ENCODE data around the gene CCDC15.
"Not testable (repeated sequence)": the region's sequence is repeated elsewhere in the genome, so short reads cannot be mapped to it uniquely, and the experiment has no call there.

The CCDC15 gene

DNA sequence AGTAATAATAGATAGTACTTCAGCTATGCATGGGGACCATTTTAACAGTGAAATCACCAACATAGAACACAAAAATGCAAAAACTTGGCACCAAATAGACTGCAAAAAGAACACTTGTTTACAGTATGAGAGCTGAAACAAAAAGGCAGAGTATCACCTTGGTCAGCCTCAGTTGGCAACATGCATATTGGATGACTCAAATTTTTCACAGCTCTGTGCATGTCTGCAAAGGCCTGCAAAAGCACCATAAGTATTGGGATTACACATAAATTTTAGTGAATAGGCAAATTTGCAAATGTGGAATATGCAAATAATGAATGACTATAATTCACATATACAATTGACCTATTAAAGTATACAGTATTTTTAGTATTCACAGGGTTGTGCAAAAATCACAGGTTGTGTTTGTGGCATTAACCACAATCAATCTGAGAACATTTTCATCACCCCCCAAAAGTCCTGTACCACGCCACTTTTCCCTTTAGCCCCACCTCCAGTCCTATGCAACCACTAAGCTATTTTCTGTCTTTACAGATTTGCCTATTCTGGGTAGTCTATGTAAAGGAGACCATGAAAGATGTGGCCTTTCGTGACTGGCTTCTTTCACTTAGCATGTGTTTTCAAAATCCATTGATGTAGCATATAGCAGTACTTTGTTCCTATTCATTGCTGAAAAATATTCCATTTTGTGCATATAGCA lies 47.2 kb downstream of the CCDC15 start:
- no peak for DNase-seq

DNA sequence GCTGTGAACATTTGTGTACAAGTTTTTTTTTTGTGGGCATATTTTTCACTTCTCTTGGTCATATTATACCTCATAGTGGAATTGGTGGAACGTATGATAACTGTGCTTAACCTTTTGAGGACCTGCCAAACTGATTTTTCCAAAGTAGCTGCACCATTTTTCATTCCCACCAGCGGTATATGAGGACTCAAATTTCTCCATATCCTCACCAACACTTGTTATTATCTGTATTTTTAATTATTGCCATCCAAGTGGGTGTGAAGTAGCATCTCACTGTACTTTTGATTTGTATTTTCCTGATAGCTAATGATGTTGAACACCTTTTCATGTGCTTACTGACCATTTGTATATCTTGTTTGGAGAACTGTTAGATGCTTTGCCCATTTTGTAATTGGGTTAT lies 47.8 kb downstream of the CCDC15 start:
- no peak for DNase-seq

DNA sequence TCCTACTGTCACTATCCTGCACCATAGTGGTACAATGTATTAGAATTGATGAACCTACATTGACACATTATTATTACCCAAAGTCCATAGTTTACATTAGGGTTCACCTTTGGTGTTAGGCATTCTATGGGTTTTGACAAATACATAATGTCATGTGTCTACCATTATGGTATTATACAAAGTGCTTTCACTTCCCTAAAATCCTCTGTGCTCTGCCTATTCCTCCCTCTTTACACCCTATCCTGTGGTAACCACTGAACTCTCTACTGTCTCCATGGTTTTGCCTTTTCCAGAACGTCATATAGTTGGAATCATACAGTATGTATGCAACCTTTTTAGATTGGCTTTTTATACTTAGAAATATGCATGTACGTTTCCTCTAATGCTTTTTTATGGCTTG lies 51.5 kb downstream of the CCDC15 start:
- DNase-seq, result no peak

DNA sequence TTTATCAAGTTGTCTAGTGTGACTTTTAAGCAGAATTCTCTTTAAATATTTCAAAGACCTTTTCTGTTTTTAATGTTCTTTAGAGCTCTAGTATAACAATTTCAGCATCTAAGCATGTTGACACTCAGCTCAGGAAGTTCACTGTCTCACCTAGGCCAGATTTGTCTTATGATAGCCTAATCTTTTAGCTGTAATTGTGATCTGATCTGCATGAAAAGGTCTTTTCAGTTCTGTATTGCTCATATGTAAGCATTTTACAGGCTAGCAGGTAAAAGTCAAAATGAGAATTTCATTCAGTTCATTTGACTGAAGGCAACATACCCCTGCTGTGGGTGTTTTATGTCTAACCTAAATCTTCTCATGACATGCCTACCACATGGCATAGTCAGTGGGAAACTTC lies 62.4 kb downstream of the CCDC15 start:
- no peak for DNase-seq

DNA sequence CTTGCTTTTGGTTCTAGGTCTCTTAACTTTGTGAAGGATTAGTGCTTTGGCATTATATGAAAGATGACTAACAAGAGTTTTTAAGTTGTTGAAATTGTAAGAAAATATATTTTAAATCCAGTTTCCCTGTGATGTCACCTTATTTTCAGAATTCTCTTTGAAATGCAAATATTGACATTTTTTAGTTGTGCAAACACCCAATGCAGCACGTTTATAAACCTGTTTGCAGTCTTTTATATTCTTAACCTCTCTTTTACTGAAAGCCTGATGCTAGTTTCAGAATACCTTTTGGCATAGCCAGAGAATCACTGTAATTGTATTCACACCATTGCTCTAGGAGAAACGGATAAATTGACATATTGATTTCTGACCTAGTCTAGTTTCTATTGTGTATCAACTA lies 66.3 kb downstream of the CCDC15 start:
- DNase-seq, result no peak

DNA sequence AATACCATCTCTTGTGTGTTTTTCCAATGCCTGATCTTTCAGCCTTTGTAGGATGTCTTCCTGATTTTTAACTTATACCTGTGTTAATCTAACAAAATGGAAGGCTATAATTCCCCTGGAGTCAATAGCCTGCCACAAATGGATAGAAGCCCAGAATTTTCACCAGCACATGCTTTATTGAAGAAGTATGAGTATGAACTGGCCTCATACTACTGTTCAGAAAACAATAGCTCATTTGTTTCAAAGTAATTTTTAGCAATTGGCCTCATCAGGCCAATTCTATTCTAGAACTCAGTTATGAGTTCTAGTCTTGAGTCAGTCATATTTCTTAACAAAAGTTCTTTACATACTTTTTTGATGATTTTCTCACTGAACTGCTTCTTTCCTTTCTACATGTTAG lies 68.5 kb downstream of the CCDC15 start:
- DNase-seq, result no peak

DNA sequence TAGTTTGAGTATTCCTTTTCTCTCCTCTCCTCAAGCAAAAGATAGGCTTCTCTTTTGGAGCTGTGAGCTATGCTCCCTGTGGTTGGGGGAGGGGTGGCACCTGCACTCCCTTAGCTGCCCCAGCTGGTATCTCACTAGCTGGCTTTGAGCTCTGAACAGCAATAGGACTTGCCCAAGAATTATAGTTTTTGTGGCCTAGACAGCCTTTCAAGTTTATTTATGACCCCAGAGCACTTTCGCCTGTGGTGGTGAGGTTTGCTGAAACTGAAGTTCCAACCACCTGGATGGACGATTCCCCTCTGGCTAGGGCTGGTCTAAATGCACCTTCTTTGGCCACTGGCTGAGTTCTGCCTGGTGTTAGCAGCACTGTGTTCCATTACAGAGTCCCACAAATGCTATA lies 72.0 kb downstream of the CCDC15 start:
- no peak for DNase-seq

DNA sequence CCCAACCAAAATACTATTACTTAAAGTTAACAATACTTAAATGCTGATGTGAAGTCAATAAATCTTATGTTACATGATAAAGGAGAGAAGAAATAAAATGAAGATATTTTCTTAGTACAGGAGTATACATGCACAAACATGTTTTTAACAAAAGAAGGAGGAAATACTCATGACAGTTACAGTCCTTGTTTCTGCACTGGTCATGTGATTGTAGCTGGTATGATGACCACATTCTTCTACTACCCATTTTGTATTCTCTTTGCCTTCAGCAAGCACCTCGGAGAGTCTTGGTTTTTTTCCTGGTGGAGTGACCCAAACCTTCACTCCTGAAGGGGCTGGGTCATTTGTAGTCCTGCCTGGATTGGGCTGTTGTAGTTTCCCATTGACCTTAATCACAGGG lies 75.4 kb downstream of the CCDC15 start:
- DNase-seq, result not testable (repeated sequence)

DNA sequence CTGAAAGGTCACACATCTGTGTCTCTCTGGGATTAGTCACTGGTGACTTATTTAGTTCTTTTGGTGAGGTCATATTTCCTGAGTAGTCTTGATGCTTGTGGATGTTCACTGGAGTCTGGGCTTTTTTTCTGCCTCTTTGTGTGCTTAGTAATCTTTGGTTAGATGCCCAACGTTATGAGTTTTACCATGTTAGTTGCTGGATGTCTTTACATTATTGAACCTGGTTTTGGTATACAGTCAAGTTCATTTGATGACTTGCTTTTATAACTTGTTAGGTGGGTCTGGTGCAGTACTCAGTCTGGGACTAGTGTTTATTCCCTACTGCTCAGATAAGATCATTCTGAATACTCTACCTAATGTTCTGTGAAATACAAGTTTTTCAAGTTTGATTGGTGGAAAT lies 82.9 kb downstream of the CCDC15 start:
- no peak for DNase-seq

DNA sequence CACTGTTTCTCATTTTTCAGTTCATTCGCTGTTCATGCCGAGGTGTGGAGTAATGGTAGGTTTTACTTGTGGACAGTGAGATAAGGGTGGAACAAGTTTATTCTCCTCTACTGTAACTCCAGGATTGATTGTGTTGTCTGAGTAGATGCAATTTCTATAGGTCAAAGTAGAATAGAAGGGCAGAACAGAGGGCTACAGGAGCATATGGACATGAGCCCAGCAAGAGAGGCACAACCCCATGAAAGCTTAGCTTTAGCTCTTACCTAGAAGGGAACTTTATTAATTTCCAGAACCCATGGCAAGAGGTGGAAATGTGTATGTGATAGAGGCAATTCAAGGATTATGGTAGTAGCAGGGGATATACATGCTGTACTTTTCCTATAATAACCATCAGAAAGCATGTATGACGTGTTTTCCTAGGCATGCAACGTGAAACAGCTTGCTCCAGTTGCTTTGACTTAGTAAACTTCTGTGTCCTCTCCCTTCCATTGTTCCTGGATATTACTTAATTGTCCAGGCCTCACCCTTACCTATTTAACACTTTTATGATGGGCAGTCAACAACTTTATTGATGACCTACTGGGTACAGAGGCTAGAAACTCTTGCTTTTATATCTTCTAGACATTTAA lies 95.3 kb downstream of the CCDC15 start:
- no peak for DNase-seq

DNA sequence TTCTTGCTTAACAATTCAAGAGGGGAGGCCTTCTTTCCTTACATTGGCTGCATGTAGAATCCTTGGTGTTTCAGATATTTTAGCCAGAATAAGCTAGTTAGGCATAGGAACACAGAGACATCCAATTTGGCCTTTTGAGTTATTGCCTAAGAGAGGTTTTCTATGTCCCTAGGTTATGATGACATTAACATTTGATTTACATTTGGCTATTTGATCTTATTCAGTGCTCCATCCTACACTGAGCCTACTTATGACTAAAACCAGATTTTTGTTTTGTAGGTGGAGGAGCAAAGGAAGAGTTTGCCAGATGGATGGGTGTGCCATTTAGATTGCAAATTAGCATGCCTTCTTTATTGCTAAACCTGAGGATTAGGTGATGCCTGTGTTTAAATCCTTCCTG lies 98.0 kb downstream of the CCDC15 start:
- no peak for DNase-seq

DNA sequence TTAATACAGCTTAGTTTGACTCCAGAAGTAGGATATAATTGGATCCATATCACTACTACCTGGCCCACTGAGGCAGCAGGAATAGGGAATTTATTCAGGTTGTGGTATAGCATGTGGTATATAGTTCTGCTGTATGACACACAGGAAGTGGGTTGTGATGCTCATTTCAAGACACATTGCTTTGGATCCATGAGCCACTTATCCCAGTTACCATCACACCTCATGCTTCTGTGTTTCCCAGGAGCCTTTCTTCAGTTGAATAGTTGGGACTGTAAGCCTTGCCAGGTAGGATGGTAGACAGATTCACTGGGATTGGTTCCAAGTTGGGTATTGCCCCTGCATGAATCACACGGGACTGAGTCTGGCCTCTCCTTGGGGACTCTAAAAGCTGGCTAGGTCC lies 99.2 kb downstream of the CCDC15 start:
- DNase-seq, result no peak

DNA sequence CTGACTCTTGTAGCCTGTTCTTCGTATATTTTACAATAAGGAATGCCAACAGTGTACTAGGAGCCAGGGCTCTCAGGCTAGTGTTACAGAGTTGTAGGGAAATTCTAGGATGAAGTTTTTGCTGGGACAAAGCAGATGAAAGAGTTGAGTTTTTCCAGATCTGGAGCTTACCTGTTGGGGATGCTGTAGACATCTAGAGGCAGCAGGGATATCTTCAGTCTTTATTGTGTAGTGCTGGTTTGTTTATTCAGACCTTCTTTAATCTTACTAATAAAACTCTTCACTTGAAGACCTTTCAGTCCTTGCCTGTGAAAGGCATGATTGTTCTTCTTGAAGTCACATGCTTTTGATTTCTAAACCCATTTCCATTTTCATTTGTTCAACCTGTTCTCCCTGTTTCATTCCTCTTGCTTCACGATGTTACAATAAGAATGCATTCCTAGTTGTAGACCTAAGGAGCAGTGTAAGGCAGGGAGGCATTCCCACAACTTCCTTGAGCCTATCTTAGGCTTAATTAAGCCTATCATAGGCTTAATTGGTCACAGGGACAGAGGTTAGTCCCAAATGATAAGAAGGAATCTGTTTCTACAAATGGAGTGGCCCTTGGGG lies 101.2 kb downstream of the CCDC15 start:
- DNase-seq, result no peak

DNA sequence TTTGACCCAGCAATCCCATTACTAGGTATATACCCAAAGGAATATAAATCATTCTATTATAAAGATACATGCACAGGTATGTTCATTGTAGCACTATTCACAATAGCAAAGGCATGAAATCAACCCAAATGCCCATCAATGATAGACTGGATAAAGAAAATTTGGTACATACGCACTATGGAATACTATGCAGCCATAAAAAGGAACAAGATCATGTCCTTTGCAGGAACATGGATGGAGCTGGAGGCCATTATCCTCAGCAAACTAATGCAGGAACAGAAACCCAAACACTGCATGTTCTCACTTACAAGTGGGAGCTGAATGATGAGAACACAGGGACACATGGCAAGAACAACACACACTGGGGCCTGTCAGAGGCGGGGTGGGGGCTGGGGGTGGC lies 102.1 kb downstream of the CCDC15 start:
- not testable (repeated sequence) for DNase-seq

DNA sequence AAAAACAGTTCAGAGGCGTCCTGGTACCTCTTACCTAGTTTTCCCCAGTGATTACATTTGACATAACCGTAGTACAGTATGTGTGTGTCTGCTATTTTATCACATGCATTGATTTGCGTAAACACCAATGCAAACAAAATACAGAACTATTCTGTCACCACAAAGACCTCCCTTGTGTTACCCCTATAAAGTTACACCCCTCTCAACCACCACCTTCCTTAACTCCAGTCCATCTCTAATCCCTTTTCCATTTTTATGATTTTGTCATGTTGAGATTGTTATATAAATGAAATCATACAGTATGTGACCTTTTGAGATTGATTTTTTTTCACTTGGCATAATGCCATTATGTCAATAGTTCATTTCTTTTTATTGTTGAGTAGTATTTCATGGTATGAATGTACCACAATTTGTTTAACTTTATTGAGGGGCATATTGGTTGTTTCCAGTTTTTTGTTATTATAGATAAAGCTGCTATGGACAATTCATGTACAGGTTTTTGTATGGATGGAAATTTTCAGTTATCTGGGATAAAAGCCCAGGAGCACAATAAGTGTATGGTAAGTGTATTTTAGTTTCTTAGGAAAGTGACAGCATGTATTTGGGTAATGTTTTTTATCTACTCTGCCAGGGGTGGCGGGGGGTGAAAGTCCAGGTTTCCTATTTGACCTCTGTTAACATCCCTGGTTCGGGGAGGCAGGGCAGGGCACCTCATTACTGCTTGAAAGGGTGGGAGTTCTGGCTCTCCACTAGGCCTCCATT lies 103.1 kb downstream of the CCDC15 start:
- DNase-seq, result no peak

DNA sequence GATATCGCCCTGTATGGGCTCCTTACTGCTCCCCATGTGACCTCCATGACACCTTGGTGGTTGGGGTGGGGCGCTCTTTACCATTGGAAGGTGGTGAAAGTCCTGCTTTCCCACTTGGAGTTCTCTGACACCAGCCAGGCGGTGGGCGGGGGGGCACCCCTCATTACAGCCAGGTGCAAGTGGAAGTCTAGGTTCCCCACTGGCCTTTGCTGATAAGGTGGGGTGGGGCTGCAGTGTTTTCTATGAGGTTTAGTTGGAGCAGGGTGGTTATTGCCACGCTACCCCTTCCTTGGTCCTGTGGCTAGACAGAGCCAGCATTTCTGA lies 103.7 kb downstream of the CCDC15 start:
- no peak for DNase-seq

DNA sequence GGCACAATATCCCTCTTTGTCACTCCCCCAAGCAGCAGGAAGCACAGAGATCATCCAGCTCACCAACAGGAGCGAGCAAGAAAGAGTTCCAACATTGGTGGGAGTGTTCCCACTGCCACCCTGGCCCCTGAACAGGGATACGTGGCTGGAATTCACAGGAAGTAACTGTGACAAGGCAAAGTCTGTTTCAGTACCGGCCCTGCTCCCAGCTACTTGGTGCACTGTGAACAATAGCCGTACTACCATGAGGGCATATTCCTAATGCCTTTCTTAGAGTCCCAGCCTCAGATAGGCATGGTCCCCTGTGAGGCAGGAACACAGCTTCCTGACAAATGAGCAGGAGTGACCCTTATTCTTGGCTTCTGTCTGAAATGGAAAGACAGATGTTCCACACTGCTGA lies 107.3 kb downstream of the CCDC15 start:
- no peak for DNase-seq

DNA sequence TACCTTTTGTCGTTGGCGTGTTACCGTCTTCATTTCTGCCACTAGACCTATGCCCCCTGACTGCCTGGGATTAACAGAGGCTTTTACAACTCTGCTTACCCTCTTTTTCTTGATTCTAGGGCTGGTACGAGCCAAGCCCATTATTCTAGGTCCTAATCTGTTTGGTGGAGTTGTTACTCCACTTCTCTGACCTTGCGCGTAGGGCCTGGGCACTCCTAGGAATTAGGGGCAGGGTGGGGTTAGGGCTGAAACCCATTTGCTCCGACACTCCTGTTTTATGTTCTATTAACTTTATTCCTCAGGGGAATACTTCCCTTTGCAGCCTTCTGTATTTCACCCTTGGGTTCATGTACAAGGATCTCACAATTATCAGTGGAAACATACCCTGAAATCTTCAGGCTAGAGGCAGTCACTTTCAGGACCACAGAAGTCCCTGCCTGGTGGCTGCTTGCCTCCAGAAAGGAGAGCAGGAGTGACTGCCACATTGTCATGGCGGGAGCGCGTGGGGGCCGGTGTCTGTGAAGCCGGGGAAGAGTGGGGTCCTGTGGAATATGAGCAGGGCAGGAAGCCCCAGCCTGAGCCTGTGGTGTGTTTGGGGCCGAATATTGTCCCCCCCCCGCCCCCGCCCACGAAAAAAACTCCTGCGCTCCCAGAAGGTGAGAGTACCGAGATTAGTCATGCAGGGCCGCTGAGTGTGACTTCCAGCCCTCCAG lies 108.4 kb downstream of the CCDC15 start:
- DNase-seq, result no peak

DNA sequence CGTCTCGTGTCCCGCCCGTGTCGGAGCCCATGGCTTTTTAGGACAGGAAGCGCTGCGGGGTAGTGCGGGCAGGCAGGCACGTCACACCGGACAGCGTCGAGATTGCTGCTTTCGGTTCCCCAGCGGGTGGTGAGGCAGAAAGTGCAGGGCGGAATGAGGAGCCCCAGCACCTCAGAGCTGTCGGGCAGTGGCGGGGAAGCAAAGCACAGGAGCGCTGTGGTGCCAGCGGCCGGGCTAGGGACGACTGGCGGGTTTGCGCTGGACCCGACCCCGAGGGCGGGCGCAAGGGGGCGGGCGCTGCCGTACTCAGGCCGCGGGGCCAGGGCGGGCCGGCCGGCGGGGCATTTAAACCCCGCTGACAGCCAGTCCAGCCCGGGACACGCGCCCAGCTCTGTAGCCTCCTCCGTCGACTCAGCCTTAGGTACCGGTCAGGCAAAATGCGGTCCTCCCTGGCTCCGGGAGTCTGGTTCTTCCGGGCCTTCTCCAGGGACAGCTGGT lies 109.0 kb downstream of the CCDC15 start, which contains the start of gene SLC37A2:
TSS of gene SLC37A2 (plus strand) at position 375 of the 498 bp plus-strand sequence. CDS start at position 438, 63 bp downstream.
- peak; percentile 43 for DNase-seq

DNA sequence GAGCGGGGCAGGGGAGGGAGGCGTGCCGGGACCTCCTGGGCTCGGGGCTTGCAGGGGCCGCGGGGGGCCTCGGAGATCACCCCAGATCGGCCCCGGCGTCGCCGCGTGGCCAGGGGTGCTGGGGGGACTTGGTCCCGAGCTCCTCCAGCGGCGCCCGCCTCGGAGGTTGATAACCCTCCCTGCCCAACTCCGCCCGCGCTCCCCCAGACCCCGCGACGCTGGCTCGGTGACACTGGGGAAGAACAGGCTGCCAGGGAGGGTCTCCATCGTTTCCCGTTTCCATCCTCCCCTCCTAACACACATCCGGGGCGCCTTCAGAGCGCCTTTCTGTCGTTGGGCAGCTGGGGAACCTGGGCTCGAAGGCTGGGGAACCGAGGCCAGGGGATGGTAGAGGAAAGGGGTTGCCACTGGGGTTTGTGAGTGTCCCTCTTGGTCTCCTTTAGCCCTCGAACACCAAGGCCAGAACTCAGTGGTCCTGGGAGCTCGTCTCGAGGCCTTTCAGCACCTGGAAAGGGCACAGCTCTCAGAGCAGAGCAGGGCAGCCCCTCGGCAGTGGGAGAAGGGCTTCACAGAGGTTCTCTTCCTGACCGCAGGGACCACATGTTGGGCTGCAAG lies 109.5 kb downstream of the CCDC15 start:
- DNase-seq, result no peak

DNA sequence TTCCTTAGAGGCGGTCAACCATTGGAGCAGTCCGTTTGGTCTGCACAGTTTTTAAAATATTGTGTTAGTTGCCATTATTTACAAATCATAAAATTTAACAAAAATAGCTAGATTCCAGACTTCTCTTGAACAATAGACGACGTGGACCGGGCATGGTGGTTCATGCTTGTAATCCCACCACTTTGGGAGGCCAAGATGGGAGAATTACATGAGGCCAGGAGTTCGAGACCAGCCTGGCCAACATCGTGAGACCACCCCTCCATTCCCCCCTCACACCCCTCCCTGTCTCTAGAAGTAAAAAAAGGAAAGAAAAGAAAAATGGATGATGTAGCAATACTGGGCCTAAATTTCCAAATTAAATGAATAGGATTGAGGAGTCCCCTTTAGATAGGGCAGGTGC lies 110.1 kb downstream of the CCDC15 start:
- DNase-seq, result no peak

DNA sequence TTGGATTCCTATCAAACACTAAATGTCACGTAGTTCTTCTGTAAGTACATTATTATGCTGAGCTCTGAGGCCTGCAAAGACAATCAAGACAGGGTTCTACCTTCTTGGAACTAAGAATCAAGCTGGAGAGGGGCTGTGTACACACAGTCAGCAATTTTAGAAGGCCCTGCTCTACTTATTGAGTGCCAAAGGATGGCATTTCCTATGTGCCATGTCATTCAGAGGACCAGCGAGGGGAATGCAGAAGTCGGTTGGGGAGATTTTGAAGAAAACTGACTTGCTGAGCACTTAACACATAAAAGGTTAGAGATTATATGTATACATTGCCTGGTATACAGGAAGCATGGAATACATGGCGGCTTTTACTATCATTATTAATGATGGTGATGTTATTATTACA lies 114.4 kb downstream of the CCDC15 start:
- DNase-seq, result no peak

DNA sequence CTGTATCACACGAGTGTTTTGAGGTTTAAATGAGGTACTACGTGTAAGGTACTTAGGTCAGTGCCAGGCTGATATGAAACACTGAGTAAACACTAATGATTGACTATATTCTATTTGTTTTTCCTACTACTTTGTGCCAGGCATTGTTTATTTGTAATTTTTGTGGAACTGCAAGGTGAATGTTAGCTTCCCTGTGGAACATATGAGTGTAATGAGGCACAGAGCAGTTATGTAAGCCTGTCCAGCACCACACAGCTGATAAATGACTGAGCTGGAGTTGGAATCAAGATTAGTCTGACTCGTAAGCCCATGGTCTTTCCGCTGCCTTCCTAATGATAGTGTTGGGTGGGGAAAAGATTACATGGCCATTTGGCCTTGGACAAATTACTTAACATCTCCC lies 115.0 kb downstream of the CCDC15 start:
- no peak for DNase-seq
